AG04450 (cell line): Measurements from ENCODE around the gene EXOSC2. TPM values are rescaled to one million over a fixed set of nuclear protein-coding genes. Genes with fewer than 3 reads are reported as not detected.

Experiments
- CTCF ChIA-PET: fragments of 300-600, 350-600 bp; formaldehyde crosslinking; extraction: SDS; loops from one replicate; lab custom pipeline; 2022; ENCODE audit warnings: antibody characterized with exemption, inconsistent platforms; lab: Charles Lee
- POLR2A ChIA-PET: fragments of 350-600 bp; formaldehyde crosslinking; extraction: SDS; loops from one replicate; lab custom pipeline; 2021; ENCODE audit warnings: antibody characterized with exemption, inconsistent platforms; lab: Yijun Ruan, JAX
- DNase-seq: peaks from one replicate; pipeline ENCODE4 v3.0.0-alpha.2; 2011; ENCODE audit warnings: low read depth, low spot score
- H3K27ac ChIP-seq: one replicate; pipeline ENCODE4 v1.5.1; 2012; ENCODE audit warnings: low read depth, low read length, control low read depth
- H3K27me3 ChIP-seq: one replicate; pipeline ENCODE4 v1.6.0; 2012; ENCODE audit warnings: low read length; ENCODE audit not compliant: control insufficient read depth, insufficient read depth
- H3K4me3 ChIP-seq: 2 replicates; pipeline ENCODE4 v1.5.1; 2011; ENCODE audit warnings: mild to moderate bottlenecking, low read depth, low read length, control low read depth
- H3K9me3 ChIP-seq: 2 replicates; pipeline ENCODE4 v1.5.1; 2012; ENCODE audit warnings: low read length; ENCODE audit not compliant: control insufficient read depth, insufficient read depth
- polyA plus RNA-seq: library from polyadenylated mRNA; depleted of rRNA; stranded (reverse); fragments of >200 nt; gene quantifications from 2 replicates; pipeline ENCODE4 v1.2.3, GENCODE V29; 2011; rRNA removed
- small RNA-seq: library from RNA; depleted of rRNA; stranded (forward); fragments of <200 nt; gene quantifications from one replicate; pipeline ENCODE3, GENCODE V24; 2012; ENCODE audit warnings: low read depth; ENCODE audit not compliant: insufficient read length
- TF ChIP-seq, protein P1 (sequence below): IDR thresholded peaks from 2 replicates; pipeline ENCODE4 v1.5.1; 2011; ENCODE audit warnings: low read depth, low read length, control low read depth, inconsistent platforms

Gene EXOSC2
- polyA plus RNA-seq, 1 experiment, result 29.5 TPM

DNA sequence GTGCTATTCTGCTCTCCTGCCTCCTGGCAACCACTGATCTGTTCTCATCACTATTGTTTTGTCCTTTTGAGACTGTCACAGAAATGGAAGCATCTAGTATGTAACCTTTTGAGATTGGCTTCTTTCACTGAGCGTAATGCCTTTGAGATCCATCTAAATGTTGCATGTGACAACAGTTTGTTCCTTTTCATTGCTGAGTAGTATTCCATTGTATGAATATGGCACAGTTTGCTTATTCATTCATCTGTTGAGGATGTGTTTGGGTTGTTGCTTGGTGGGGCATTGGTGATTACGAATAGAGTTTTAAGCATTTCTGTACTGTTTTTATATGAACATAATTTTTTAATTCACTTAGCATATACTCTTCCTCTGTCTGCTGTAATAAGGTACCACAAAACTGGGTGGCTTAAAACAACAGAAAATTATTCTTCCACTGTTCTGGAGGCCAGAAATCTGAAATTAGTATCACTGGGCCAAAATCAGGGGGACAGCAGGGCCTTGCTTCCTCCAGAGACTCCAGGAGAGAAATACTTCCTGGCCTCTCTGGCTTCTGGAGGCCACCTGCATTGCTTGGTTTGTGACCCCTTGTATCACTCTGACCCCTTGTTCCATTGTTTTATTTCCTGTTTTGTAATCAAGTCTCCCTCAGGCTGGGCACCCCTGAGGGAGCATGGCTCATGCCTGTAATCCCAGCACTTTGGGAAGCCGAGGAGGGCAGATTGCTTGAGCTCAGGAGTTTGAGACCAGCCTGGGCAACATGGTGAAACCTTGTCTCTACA lies 53.0 kb downstream of the EXOSC2 start:
- DNase-seq, result no peak
- H3K9me3 ChIP-seq, result peaks cover 4% of the 10 kb centered on the region; the same call in 1 of the 2 replicates
- ChIA-PET CTCF (no interaction called here), POLR2A (no interaction called here)
- H3K27ac ChIP-seq, result no peak overlapping the region
- TF ChIP-seq, protein P1, sequence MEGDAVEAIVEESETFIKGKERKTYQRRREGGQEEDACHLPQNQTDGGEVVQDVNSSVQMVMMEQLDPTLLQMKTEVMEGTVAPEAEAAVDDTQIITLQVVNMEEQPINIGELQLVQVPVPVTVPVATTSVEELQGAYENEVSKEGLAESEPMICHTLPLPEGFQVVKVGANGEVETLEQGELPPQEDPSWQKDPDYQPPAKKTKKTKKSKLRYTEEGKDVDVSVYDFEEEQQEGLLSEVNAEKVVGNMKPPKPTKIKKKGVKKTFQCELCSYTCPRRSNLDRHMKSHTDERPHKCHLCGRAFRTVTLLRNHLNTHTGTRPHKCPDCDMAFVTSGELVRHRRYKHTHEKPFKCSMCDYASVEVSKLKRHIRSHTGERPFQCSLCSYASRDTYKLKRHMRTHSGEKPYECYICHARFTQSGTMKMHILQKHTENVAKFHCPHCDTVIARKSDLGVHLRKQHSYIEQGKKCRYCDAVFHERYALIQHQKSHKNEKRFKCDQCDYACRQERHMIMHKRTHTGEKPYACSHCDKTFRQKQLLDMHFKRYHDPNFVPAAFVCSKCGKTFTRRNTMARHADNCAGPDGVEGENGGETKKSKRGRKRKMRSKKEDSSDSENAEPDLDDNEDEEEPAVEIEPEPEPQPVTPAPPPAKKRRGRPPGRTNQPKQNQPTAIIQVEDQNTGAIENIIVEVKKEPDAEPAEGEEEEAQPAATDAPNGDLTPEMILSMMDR, result no peak
- no peak overlapping the region for H3K4me3 ChIP-seq
- no peaks in the 10 kb centered on the region for H3K27me3 ChIP-seq

DNA sequence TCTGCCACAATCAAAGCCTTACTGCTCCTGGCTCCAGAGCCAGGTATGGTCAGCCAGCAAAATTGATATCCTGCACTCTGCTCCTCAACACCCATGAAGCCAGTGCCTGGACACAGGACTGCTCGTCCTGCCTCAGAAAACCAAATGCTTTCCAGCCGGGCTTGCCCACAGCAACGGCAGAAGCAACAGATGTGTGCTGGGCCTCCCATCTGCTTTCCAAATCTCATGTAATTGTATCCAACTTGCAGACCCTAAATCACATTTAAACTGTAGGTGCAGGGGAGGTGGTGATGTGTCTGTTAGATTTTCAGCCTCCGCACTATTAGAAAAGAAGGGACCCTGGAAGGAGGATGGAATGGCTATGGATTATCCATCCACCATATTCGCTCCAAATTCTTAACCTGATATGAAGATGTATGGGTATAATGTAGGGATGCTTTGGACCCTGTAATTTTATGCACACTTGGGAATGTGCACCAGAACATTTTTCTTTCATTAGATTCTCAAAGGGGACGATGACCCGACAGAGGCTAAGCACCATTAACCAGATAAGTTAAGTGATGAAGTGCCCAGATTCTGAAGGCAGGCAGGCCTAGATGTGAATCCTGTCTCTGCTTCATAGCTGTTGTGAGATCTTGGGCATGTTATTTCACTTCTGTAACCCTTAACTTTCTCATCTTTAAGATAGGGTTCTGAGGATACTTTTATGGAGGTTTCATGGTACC lies 58.2 kb downstream of the EXOSC2 start:
- no peak for DNase-seq
- ChIA-PET CTCF (no interaction called here), POLR2A (no interaction called here)
- H3K4me3 ChIP-seq, result no peak overlapping the region
- TF ChIP-seq, protein P1, result no peak
- no peak overlapping the region for H3K27ac ChIP-seq
- no peaks in the 10 kb centered on the region for H3K27me3 ChIP-seq
- H3K9me3 ChIP-seq, result no peaks in the 10 kb centered on the region

Small RNAs within 50 kb of the gene (small RNA-seq; reads per million reads assigned to genes)
- not detected for gene AL359092.1

Other genes with a start within 250 kb of the EXOSC2 start
- 99.5 and 115 TPM in 2 replicates for gene ASS1, start 248.8 kb upstream of the EXOSC2 start, polyA plus RNA-seq
- 31.2 and 32.8 TPM in 2 replicates for gene FUBP3, start 114.2 kb upstream of the EXOSC2 start, polyA plus RNA-seq
- not detected in 2 replicates for gene PRDM12, start 29.2 kb upstream of the EXOSC2 start, polyA plus RNA-seq
- gene ABL1, start 141.5 kb downstream of the EXOSC2 start, polyA plus RNA-seq, result 37.5 and 51.3 TPM in 2 replicates
- gene QRFP, start 203.0 kb downstream of the EXOSC2 start, polyA plus RNA-seq, result not detected in 2 replicates
- gene FIBCD1, start 245.5 kb downstream of the EXOSC2 start, polyA plus RNA-seq, result 2.2 and 3.2 TPM in 2 replicates